Ascending aorta (tissue), 2 donors: ENCODE results near the gene HELB. TPM values are rescaled to one million over a fixed set of nuclear protein-coding genes. Genes with fewer than 3 reads are reported as not detected.

ENCODE experiments used
- DNase-seq, 2 donors: peaks; one replicate each; pipeline ENCODE4 v3.0.0-alpha.2; 2019; ENCODE audit warnings: low spot score in 2 of 2
- H3K27ac ChIP-seq, 2 donors: fragments of 200-600 bp; sonication (generic); one replicate each; pipeline ENCODE4 v1.5.1; 2016 to 2017; ENCODE audit warnings: mild to moderate bottlenecking in 1 of 2
- H3K27me3 ChIP-seq: fragments of 200-600 bp; sonication (generic); one replicate; pipeline ENCODE4 v1.5.1; 2017
- H3K36me3 ChIP-seq, 2 donors: fragments of 200-600 bp; sonication (generic); one replicate each; pipeline ENCODE4 v1.5.1; 2016
- H3K4me1 ChIP-seq, 2 donors: fragments of 200-600 bp; sonication (generic); one replicate each; pipeline ENCODE4 v1.5.1; 2016 to 2017; ENCODE audit warnings: mild to moderate bottlenecking in 1 of 2
- H3K4me3 ChIP-seq, 2 donors: fragments of 200-600 bp; sonication (generic); one replicate each; pipeline ENCODE4 v1.5.1; 2016 to 2017; ENCODE audit warnings: mild to moderate bottlenecking in 1 of 2
- H3K9me3 ChIP-seq, 2 donors: fragments of 200-600 bp; sonication (generic); one replicate each; pipeline ENCODE4 v1.5.1; 2016
- CTCF ChIP-seq, 3 experiments: fragments of 200-600 bp in 2 of 3; fragments of 450-650 bp in 1 of 3; sonication (generic) in 2 of 3; IDR thresholded peaks; one replicate each; pipeline ENCODE4 v1.5.1; 2016 to 2019; ENCODE audit warnings: antibody characterized with exemption in 3 of 3, mild to moderate bottlenecking in 1 of 3, moderate library complexity in 1 of 3
- intact Hi-C: fragments of 100-400 bp; cut with DNase I; formaldehyde crosslinking; loops from one replicate; pipeline ENCODE4 v1.15.1; 2023
- total RNA-seq: library from RNA; depleted of rRNA; stranded (reverse); fragments of >200 nt; gene quantifications from one replicate; pipeline ENCODE4 v1.1.0, GENCODE V29; 2016

HELB gene
- total RNA-seq, 1 donor from 2014 or later, result 3.1 TPM

- Histone ChIP-seq H3K4me1 (no peaks in the 10 kb centered on the region), H3K4me3 (no peak overlapping the region), H3K9me3 (no peaks in the 10 kb centered on the region), H3K36me3 (no peaks in the 10 kb centered on the region), H3K27ac (no peak overlapping the region), H3K27me3 (no peaks in the 10 kb centered on the region)
- no peak for TF ChIP-seq CTCF (IDR thresholded peaks at IDR 0.05)
- intact Hi-C loops, result no loop called here
- no peak for DNase-seq
These were observed 57.0 kb downstream of the HELB start for GRCh38 chr12:66359300-66359699.

DNA sequence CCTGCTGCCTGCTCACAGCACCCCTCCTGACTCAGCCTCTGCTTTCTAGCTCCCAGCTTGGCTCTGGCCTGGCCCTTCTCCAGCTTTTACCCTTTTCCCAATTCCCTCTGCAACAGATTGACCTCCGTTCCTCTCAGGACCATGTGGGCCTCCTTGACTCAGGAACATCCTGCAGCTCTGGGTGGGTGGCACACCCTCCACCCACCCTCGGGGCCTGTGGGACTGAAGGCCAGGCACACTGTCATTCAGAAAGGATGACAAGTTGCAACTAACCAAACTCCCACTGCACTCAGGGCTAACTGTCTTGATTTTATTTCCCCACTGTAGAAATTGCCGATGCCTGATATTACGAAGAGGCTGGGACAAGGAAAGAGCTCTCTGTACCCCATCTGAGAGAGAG lies 59.4 kb downstream of the HELB start:
- Histone ChIP-seq H3K4me3 (no peak overlapping the region), H3K27ac (no peak overlapping the region), H3K4me1 (no peaks in the 10 kb centered on the region), H3K36me3 (no peaks in the 10 kb centered on the region), H3K9me3 (no peaks in the 10 kb centered on the region), H3K27me3 (no peaks in the 10 kb centered on the region)
- no peak for DNase-seq
- TF ChIP-seq CTCF (IDR thresholded peaks at IDR 0.05), result no peak
- intact Hi-C loops, result no loop called here

- no peaks in the 10 kb centered on the region for H3K9me3 ChIP-seq
- TF ChIP-seq CTCF (IDR thresholded peaks at IDR 0.05), result no peak
- intact Hi-C loops, result no loop called here
- H3K4me3 ChIP-seq, result no peak overlapping the region
- no peak overlapping the region for H3K27ac ChIP-seq
- no peaks in the 10 kb centered on the region for H3K27me3 ChIP-seq
- no peaks in the 10 kb centered on the region for H3K4me1 ChIP-seq
- H3K36me3 ChIP-seq, result no peaks in the 10 kb centered on the region
- no peak for DNase-seq
These were observed 63.6 kb downstream of the HELB start for GRCh38 chr12:66365718-66366490.

- Histone ChIP-seq H3K4me3 (no peak overlapping the region), H3K36me3 (no peaks in the 10 kb centered on the region), H3K27ac (no peak overlapping the region), H3K27me3 (no peaks in the 10 kb centered on the region), H3K4me1 (no peaks in the 10 kb centered on the region), H3K9me3 (no peaks in the 10 kb centered on the region)
- no peak for DNase-seq
- no peak for TF ChIP-seq CTCF (IDR thresholded peaks at IDR 0.05)
- intact Hi-C loops, result no loop called here
These were observed 64.8 kb downstream of the HELB start for GRCh38 chr12:66367015-66367667.

DNA sequence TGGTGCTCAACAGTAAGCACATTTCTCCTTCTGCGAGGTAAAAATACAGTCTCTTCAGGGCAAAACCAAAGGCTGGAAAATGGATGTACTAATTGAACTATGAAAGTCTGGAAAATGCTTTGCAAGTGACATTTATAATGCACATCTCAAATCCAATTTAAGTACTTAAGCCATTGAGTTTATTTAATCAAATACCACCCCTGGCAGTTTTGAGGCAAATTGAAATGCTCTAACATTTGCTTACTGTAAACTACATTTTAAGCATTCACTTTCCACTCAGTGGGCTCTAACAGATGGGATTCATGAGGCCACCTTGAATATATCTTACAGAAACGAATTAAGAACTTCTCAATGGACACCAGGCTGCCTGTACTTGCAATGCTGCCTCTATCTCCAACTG lies 69.7 kb downstream of the HELB start:
- Histone ChIP-seq H3K27ac (no peak overlapping the region), H3K27me3 (no peaks in the 10 kb centered on the region), H3K4me3 (no peak overlapping the region), H3K9me3 (no peaks in the 10 kb centered on the region), H3K36me3 (no peaks in the 10 kb centered on the region), H3K4me1 (no peaks in the 10 kb centered on the region)
- intact Hi-C loops, result no loop called here
- no peak for TF ChIP-seq CTCF (IDR thresholded peaks at IDR 0.05)
- no peak for DNase-seq
